Stimulated activated CD4-positive, alpha-beta T cell treated with anti-CD3 and anti-CD28 coated beads, TNF-alpha, amount 100 ng/mL, for 24 hours (primary cell): Measurements from ENCODE around the gene SDC1.

Source experiments
- DNase-seq, 3 experiments: peaks; one replicate each; pipeline ENCODE4 v3.0.0-alpha.2; 2020; ENCODE audit warnings: low read depth in 3 of 3

SDC1 gene

GRCh38 chr2:20214566-20215182 is 10.3 kb downstream of the SDC1 start:
- no peak for DNase-seq

GRCh38 chr2:20213651-20214565 is 11.0 kb downstream of the SDC1 start:
- DNase-seq: no peak

GRCh38 chr2:20212871-20213503 is 11.9 kb downstream of the SDC1 start:
- no peak for DNase-seq

GRCh38 chr2:20212459-20212870 is 12.5 kb downstream of the SDC1 start:
- no peak for DNase-seq

- no peak for DNase-seq
These were observed 13.0 kb downstream of the SDC1 start for GRCh38 chr2:20211860-20212458.

GRCh38 chr2:20211420-20211819 is 13.5 kb downstream of the SDC1 start:
- DNase-seq: no peak

GRCh38 chr2:20210462-20210861 is 14.5 kb downstream of the SDC1 start:
- no peak for DNase-seq

GRCh38 chr2:20209373-20210109 is 15.4 kb downstream of the SDC1 start:
- DNase-seq: no peak

GRCh38 chr2:20208476-20208859 is 16.5 kb downstream of the SDC1 start:
- no peak for DNase-seq

- DNase-seq: no peak
These were observed 17.9 kb downstream of the SDC1 start for GRCh38 chr2:20207051-20207450.

GRCh38 chr2:20205915-20206524 is 18.9 kb downstream of the SDC1 start:
- DNase-seq: no peak

GRCh38 chr2:20205069-20205468 is 19.9 kb downstream of the SDC1 start:
- DNase-seq: no peak

GRCh38 chr2:20203521-20204225 is 21.3 kb downstream of the SDC1 start:
- no peak for DNase-seq

GRCh38 chr2:20203072-20203471 is 21.9 kb downstream of the SDC1 start:
- DNase-seq: no peak

GRCh38 chr2:20201671-20202070 is 23.3 kb downstream of the SDC1 start:
- DNase-seq: no peak

- no peak for DNase-seq
These were observed 24.0 kb downstream of the SDC1 start for GRCh38 chr2:20200697-20201555.

GRCh38 chr2:20199633-20200270 is 25.2 kb downstream of the SDC1 start:
- no peak for DNase-seq

- no peak for DNase-seq
These were observed 25.9 kb downstream of the SDC1 start for GRCh38 chr2:20198796-20199632.
